A549 (cell line): ENCODE measurements around the gene OR52E8. TPM values are rescaled to one million over a fixed set of nuclear protein-coding genes. Genes with fewer than 3 reads are reported as not detected.

ENCODE experiments used
- ATAC-seq, 2 experiments: fragments of 200-7000 bp in 1 of 2; fragments of >200 bp in 1 of 2; cut with Nextera tagmentation in 1 of 2; cut with Tn5 transposase in 1 of 2; 3 replicates each; pipeline versions ENCODE4 v1.8.0 to v1.9.1; 2018 to 2020; ENCODE audit warnings: mild to moderate bottlenecking in 1 of 2, moderate library complexity in 1 of 2
- CTCF ChIA-PET: fragments of 300-600 bp; sonication (Branson Sonifier 250); formaldehyde crosslinking; extraction: SDS; loops from one replicate; lab custom pipeline; 2021; ENCODE audit warnings: antibody characterized with exemption, inconsistent platforms; lab: Yijun Ruan, JAX
- POLR2A ChIA-PET: fragments of 350-600 bp; formaldehyde crosslinking; extraction: SDS; loops from one replicate; lab custom pipeline; 2021; ENCODE audit warnings: antibody characterized with exemption, inconsistent platforms; lab: Yijun Ruan, JAX
- DNase-seq, 2 experiments: peaks; one replicate each; pipeline versions ENCODE4 v3.0.0 to v3.0.0-alpha.2; 2011 to 2016; ENCODE audit warnings: low read depth in 1 of 2, low spot score in 1 of 2
- FAIRE-seq: peaks from 2 replicates; lab custom pipeline; 2011; peaks lifted over from hg19 to GRCh38; lab: Jason Lieb, UNC
- H3K27ac ChIP-seq, 2 experiments: fragments of >200 bp; sonication (Bioruptor Twin); formaldehyde crosslinking; 3 replicates each; pipeline ENCODE4 v1.5.1; 2016 to 2017
- H3K4me1 ChIP-seq: fragments of >200 bp; sonication (Bioruptor Twin); formaldehyde crosslinking; 3 replicates; pipeline ENCODE4 v1.6.1; 2016
- H3K4me2 ChIP-seq: fragments of >200 bp; sonication (Bioruptor Twin); formaldehyde crosslinking; 3 replicates; pipeline ENCODE4 v1.6.1; 2016
- H3K4me3 ChIP-seq: fragments of >200 bp; sonication (Bioruptor Twin); formaldehyde crosslinking; 3 replicates; pipeline ENCODE4 v1.5.1; 2016
- H3K9me3 ChIP-seq: fragments of >200 bp; sonication (Bioruptor Twin); formaldehyde crosslinking; 3 replicates; pipeline ENCODE4 v1.6.1; 2016
- ATOH8 ChIP-seq: fragments of 250-450 bp; sonication (Bioruptor Pico); IDR thresholded peaks from 2 replicates; pipeline ENCODE4 v1.5.0; 2020; ENCODE audit warnings: low read depth, mild to moderate bottlenecking, moderate library complexity
- BCL3 ChIP-seq: fragments of >200 bp; sonication (Bioruptor Twin); formaldehyde crosslinking; IDR thresholded peaks from 3 replicates; pipeline ENCODE4 v1.6.1; 2016
- CHD2 ChIP-seq: fragments of 150-350 bp; IDR thresholded peaks from 2 replicates; pipeline ENCODE4 v1.6.1; 2014; ENCODE audit warnings: low read length; ENCODE audit not compliant: partially characterized antibody
- CHD4 ChIP-seq: fragments of 200-600 bp; sonication (generic); IDR thresholded peaks from 2 replicates; pipeline ENCODE4 v1.6.1; 2016; ENCODE audit warnings: antibody characterized with exemption, mild to moderate bottlenecking, borderline replicate concordance
- EHF ChIP-seq: fragments of 250-450 bp; sonication (Bioruptor Pico); IDR thresholded peaks from 2 replicates; pipeline ENCODE4 v1.5.0; 2020; ENCODE audit warnings: mild to moderate bottlenecking
- EP300 ChIP-seq, 2 experiments: fragments of >200 bp; sonication (Bioruptor Twin); formaldehyde crosslinking; IDR thresholded peaks; 2 replicates in 1 of 2; 3 replicates in 1 of 2; pipeline ENCODE4 v1.6.1; 2016 to 2017
- FOSB ChIP-seq: fragments of 250-450 bp; sonication (Bioruptor Pico); IDR thresholded peaks from 2 replicates; pipeline ENCODE4 v1.5.0; 2020; ENCODE audit warnings: mild to moderate bottlenecking, moderate library complexity
- FOSL2 ChIP-seq, 2 experiments: fragments of 450-650 bp in 1 of 2; fragments of >200 bp in 1 of 2; sonication (Bioruptor Twin) in 1 of 2; formaldehyde crosslinking; IDR thresholded peaks; 2 replicates each; pipeline versions ENCODE4 v1.5.0 to v1.6.1; 2016 to 2020; ENCODE audit warnings: mild to moderate bottlenecking in 1 of 2, moderate library complexity in 1 of 2
- GATA3 ChIP-seq: IDR thresholded peaks from 2 replicates; pipeline ENCODE4 v1.6.1; 2012; ENCODE audit warnings: borderline replicate concordance
- HDAC2 ChIP-seq: fragments of 200-600 bp; sonication (generic); IDR thresholded peaks from 2 replicates; pipeline ENCODE4 v1.6.1; 2016
- HES2 ChIP-seq: fragments of >200 bp; sonication (Bioruptor Twin); formaldehyde crosslinking; IDR thresholded peaks from 2 replicates; pipeline ENCODE4 v1.6.1; 2016
- HEYL ChIP-seq: fragments of 250-450 bp; sonication (Bioruptor Pico); IDR thresholded peaks from 2 replicates; pipeline ENCODE4 v1.8.0; 2021; ENCODE audit warnings: mild to moderate bottlenecking, moderate library complexity
- HOXA7 ChIP-seq: fragments of 250-450 bp; sonication (Bioruptor Pico); IDR thresholded peaks from 2 replicates; pipeline ENCODE4 v1.5.0; 2020; ENCODE audit warnings: mild to moderate bottlenecking, moderate library complexity
- HOXB13 ChIP-seq: fragments of 250-450 bp; sonication (Bioruptor Pico); IDR thresholded peaks from 2 replicates; pipeline ENCODE4 v1.5.0; 2020; ENCODE audit warnings: low read depth, mild to moderate bottlenecking, moderate library complexity
- JUN ChIP-seq, 2 experiments: fragments of >200 bp; sonication (Bioruptor Twin); formaldehyde crosslinking; IDR thresholded peaks; 2 replicates in 1 of 2; 3 replicates in 1 of 2; pipeline ENCODE4 v1.6.1; 2016 to 2017
- KDM1A ChIP-seq: fragments of 200-600 bp; sonication (generic); IDR thresholded peaks from 2 replicates; pipeline ENCODE4 v1.6.1; 2016; ENCODE audit warnings: low read depth, mild to moderate bottlenecking
- MAX ChIP-seq: IDR thresholded peaks from 2 replicates; pipeline ENCODE4 v1.6.1; 2012
- NR3C1 ChIP-seq: fragments of >200 bp; sonication (Bioruptor Twin); formaldehyde crosslinking; IDR thresholded peaks from 3 replicates; pipeline ENCODE4 v1.6.1; 2017
- PBX3 ChIP-seq: IDR thresholded peaks from 2 replicates; pipeline ENCODE4 v1.6.1; 2012
- RAD21 ChIP-seq, 2 experiments: fragments of >200 bp in 1 of 2; sonication (Bioruptor Twin) in 1 of 2; formaldehyde crosslinking in 1 of 2; IDR thresholded peaks in 1 of 2; conservative IDR thresholded peaks in 1 of 2; 2 replicates in 1 of 2; 3 replicates in 1 of 2; pipeline ENCODE4 v1.6.1; 2012 to 2018; ENCODE audit warnings: inconsistent platforms in 1 of 2
- SREBF2 ChIP-seq: fragments of 450-650 bp; IDR thresholded peaks from 2 replicates; pipeline ENCODE4 v1.6.1; 2014; ENCODE audit warnings: mild to moderate bottlenecking, moderate library complexity
- TP53 ChIP-seq: fragments of 250-450 bp; sonication (Bioruptor Pico); IDR thresholded peaks from 2 replicates; pipeline ENCODE4 v1.5.0; 2021; ENCODE audit warnings: mild to moderate bottlenecking, moderate library complexity
- WGBS: methylation state at CpG from one replicate; pipeline ENCODE4 v1.1.6; 2017; ENCODE audit errors: missing lambda C conversion rate; 5-methylcytosine and 5-hydroxymethylcytosine counted together
- polyA plus RNA-seq, 4 experiments: library from polyadenylated mRNA; depleted of rRNA in 3 of 4; stranded (reverse); fragments of >200 nt; fragmentation: RNase III in 1 of 4; extraction: RNeasy Plus Mini Kit Qiagen cat#74134 plus additional on column Dnase treatment in 1 of 4; gene quantifications; 2 replicates in 3 of 4; 3 replicates in 1 of 4; pipeline ENCODE4 v1.2.3, GENCODE V29; 2011 to 2017

Gene OR52E8
- polyA plus RNA-seq, 2 of the 4 experiments (the other 2 are of a cell fraction) = not detected

- ChIA-PET POLR2A (no interaction called here), CTCF (no interaction called here)
- DNase-seq (no peak), ATAC-seq (no peak), FAIRE-seq (no peak)
- Histone ChIP-seq H3K4me2 (no peak overlapping the region), H3K9me3 (no peaks in the 10 kb centered on the region), H3K4me1 (no peaks in the 10 kb centered on the region), H3K27ac (no peak overlapping the region), H3K4me3 (no peak overlapping the region)
- 4% methylated on average over 2 of the region's 2 CpGs for WGBS
- TF ChIP-seq CHD4 (no peak), BCL3 (no peak), MAX (no peak), PBX3 (no peak), CHD2 (no peak), HOXB13 (CRISPR knock-in tag) (no peak), KDM1A (no peak), HOXA7 (CRISPR knock-in tag) (no peak)
Observed at GRCh38 chr11:5833446-5833845, 24.0 kb downstream of the OR52E8 start.

GRCh38 chr11:5831196-5831829 is 26.2 kb downstream of the OR52E8 start:
- WGBS = 18% methylated on average over 6 of the region's 6 CpGs
- DNase-seq (no peak), ATAC-seq (no peak), FAIRE-seq (no peak)
- Histone ChIP-seq H3K4me2 (no peak overlapping the region), H3K9me3 (no peaks in the 10 kb centered on the region), H3K4me1 (no peaks in the 10 kb centered on the region), H3K4me3 (no peak overlapping the region)
- CTCF ChIA-PET = interaction anchor here (0.9 kb wide), 1 partner anchor 22 kb away, joined by 3 read pairs; the partner anchor contains the start of gene OR52N2
- TF ChIP-seq EP300 (IDR thresholded peaks at IDR 0.05) = no peak
- TF ChIP-seq NR3C1 = no peak
- no peak for TF ChIP-seq HEYL (CRISPR knock-in tag)
- no peak for TF ChIP-seq GATA3
- no peak for TF ChIP-seq PBX3
- TF ChIP-seq ATOH8 (CRISPR knock-in tag) = no peak
- TF ChIP-seq TP53 (CRISPR knock-in tag) = no peak
- no peak for TF ChIP-seq RAD21 (conservative IDR thresholded peaks at IDR 0.05 in 1 of 2, IDR thresholded peaks at IDR 0.05 in 1 of 2)
- TF ChIP-seq CHD4 = no peak
- no peak for TF ChIP-seq EHF (CRISPR knock-in tag)
- TF ChIP-seq, all 56 proteins: peak for 0
- no peak overlapping the region for H3K27ac ChIP-seq
- POLR2A ChIA-PET = no interaction called here

GRCh38 chr11:5818245-5818886 is 39.1 kb downstream of the OR52E8 start:
- Histone ChIP-seq H3K9me3 (no peaks in the 10 kb centered on the region), H3K27ac (no peak overlapping the region), H3K4me1 (no peaks in the 10 kb centered on the region), H3K4me3 (no peak overlapping the region), H3K4me2 (no peak overlapping the region)
- 7% methylated on average over 1 of the region's 1 CpG for WGBS
- DNase-seq (no peak), FAIRE-seq (peak; percentile 36), ATAC-seq (no peak)
- CTCF ChIA-PET = no interaction called here
- no peak for TF ChIP-seq JUN (IDR thresholded peaks at IDR 0.05)
- no peak for TF ChIP-seq FOSL2 (IDR thresholded peaks at IDR 0.05)
- no peak for TF ChIP-seq FOSL2 (CRISPR knock-in tag; IDR thresholded peaks at IDR 0.05)
- no peak for TF ChIP-seq HDAC2
- TF ChIP-seq SREBF2 = no peak
- TF ChIP-seq HES2 = no peak
- no peak for TF ChIP-seq FOSB (CRISPR knock-in tag)
- TF ChIP-seq, all 56 proteins: peak for 0
- POLR2A ChIA-PET = no interaction called here
